Globus pallidus (tissue), 1 donor: ENCODE data around the gene HOXB4.

Source experiments
- DNase-seq: peaks from one replicate; pipeline ENCODE4 v3.0.0-alpha.2; 2015; ENCODE audit warnings: low spot score

HOXB4 gene

DNA sequence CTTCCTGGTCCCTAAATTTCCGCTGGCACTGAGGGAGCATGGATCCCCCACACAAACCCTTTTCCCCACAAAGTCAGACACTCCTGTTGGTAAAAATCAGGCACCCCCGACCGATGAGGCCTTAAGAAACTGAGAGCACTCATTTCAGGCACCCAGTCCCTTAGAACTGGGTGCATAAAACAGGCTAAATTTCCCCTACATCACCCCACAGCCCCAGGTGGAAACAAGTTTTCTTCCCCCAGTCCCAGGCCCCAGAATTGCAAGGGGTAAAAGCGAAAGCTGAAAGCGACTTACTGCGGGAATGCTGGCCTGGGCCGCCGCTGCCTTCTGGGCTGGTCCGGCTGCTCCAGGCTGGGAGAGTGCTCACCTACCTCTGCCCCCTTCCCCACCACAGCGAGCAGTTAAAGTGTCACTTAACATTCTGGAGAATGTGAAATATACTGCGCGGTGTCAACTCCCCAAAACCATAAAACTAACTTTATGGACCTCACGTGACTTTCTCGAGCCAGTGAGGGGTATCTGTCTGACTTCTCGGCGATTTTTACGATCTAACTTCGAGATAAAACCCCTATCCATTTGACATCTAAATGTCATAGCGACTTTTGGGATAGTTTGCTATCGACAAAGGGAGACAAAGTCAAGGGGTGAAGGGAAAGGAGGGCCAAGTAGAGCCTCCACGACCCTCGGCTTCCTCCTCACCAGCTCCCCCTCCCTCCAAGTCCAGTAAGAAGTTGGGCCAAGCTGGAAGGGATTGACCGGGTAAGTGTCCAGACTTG, 11.9 kb upstream of the HOXB4 start, which contains the start of gene HOXB3:
Gene HOXB3, minus strand, starts transcription at position 411 of the 776 bp plus-strand sequence. CDS start 37,767 bp downstream, outside the sequence.
- no peak for DNase-seq

GRCh38 chr17:48589060-48589830, 11.1 kb upstream of the HOXB4 start:
- no peak for DNase-seq

DNA sequence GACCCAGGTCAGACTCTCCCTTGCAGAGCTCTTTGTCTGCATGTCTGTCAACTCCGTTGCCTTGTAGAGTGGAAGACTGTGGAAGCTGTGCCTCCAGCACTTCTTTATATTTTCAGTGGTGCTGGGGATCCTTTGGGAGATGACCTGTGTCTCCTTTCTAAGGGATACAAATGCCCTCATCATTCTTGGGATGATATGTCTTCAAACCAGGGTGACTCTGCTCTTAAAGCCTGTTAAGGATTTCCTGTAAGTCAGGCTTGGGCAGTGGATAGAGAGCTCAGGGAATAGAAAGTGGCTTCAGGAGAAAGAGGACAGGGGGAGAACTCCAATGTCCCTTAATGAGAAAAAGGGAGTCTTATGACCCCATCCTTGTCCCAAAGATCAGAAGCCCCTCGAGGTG, 10.4 kb upstream of the HOXB4 start:
- no peak for DNase-seq

GRCh38 chr17:48588074-48588415, 9.9 kb upstream of the HOXB4 start:
- DNase-seq = no peak

DNA sequence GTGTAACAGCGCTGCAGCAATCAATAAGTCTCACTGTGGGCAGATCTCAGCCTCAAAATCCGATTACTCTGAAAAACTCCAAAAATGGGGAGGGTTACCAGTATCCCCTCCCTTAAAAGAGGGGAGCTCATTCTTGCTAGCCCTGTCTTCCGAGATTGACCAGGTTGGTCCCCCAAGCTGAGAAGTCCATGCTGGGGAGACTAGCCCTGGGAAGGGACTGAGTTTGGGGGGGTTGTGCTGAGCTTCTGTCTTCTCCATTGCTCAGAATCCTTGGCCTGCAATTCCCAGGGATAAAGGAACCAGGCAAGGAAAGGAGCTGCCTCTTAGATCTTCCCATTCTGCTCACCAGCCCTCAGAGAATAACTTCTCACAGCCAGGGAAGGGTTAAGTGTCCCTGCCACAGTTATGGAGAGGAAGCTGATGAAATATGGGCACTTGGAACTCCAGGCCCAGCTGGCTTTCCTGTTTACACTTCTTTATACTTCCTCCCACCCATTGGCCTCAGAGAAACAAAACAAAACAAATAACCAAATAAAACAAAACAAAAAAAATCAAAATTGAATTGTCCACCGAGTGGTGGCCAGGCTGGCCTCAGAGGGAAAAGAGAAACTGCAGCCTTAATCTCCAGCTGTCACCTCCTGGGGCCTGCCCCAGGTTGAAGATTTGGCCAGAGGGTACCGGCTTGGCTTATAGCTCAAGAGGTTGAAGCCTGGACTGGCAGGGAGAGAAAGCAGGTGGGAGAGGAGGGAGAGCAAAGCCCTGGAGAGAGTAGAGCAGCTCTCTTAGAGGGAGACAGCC, 9.3 kb upstream of the HOXB4 start:
- DNase-seq = no peak

- no peak for DNase-seq
Observed at GRCh38 chr17:48586355-48587258, 8.5 kb upstream of the HOXB4 start.

- no peak for DNase-seq
Observed at GRCh38 chr17:48584223-48584741, 6.1 kb upstream of the HOXB4 start.

DNA sequence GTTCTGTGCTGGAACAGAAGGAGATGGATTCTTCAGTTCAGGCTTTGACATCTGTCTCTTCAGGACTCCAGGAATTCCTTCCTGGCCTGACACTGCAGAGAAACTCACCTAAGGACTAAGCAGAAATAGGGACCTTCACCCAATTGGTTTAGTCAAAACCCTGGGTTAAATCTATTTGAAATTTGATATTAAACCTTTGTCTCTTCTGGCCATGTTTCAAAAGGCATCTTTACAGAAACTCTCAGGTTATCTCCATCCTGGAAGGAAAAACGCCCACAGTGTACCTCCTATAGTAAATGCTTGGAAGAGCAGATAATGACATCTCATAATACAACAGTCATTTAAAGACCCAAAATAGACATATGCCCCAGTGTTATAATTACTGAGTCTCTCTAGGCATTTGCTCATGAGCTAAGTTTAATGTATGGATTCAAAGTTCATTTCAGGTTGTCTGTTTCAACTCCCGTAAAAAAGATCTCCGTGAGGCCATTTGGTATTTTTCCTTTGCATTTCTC, 5.6 kb upstream of the HOXB4 start:
- no peak for DNase-seq

GRCh38 chr17:48582750-48583069, 4.6 kb upstream of the HOXB4 start:
- no peak for DNase-seq

DNA sequence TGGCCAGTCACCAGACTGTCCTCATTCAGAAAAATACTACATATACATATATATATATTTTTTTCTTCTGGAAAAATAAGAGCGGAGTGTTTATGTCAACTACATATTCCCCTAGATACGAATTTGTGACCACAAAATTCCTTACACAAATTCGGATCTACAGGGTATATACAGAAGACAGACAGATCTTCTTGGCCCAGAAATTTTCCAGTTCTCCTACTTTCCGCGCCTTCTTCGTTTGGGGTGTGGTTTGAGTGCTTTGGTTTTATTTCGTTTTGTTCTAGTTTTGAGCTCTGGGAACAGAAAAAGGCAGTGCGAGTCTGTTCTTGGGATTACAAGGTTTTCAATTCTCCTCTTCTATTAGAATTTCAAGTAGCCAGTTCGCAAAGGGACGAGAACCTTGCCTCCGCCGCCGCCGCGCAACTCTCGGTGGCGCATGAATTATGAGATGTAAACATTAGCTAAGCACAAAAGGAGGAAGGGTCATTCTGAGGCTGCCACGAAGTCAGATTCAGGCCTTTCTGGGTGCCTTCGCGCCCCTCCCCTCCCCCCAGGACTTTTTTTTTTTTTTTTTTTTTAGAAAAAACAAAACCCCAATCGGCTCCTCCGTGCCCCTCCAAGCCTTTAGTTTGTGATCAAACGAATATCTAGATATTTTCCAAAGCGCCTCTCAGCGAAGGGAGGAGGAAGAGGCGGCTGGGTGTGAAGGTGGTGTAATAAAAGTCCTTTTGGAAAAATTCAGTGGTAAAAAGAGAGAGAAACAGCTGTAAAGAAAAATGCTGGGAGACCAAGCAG, 1.8 kb upstream of the HOXB4 start:
- DNase-seq = no peak

DNA sequence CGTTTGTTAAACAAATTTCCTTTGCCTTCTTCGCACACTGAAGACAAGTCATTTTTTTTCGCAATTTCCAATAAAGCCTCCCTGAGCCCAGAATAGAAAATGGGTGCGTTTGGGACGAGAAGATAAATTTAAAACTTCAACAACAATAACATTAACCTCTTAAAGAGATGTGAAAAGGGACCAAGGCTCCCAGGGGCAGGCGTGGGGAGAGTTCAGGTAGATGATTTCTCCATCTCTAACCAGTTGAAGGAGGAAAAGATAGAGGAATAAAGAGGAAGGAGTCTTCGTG, 1.3 kb upstream of the HOXB4 start:
- DNase-seq = no peak

DNA sequence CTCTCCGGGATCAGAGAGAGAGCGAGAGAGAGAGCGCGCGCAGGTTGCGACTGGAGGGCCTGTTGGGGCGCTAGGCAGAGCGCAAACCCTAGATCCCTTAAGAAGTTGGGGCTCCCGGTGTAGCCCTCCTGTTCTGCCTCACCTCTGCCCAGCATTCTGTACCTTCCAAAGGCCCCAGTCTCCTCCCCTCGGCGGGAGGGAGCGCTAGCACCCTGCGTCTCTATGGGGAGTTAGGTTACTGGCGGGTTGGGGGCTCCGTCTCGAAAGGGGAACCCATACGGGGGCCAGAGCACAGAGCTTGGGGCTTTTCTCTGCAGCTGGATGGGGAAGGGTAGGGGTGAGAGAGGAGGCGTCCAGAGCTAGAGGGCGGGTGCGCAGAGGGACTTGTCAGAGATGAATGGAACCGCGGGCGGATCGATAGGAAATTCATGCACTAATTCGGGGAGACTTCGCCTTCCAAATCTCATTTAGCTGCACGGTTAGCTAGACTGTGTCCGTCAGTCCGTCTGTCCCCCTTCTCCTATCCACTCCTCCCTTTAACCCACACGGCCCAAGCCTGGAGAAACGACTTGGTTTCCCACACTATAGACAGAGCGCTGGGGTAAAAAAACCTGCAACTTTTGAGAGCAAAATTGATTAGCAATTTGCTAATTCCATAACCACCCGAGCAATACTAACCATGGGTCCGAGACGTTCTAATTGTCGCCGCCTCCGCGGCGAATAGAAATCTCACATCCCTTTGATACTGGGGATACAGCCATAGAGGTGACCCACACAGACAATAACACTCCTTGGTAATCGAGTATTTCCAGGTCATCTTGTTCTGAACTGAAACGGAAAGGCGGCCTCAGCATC, 693 bp upstream of the HOXB4 start:
- no peak for DNase-seq

DNA sequence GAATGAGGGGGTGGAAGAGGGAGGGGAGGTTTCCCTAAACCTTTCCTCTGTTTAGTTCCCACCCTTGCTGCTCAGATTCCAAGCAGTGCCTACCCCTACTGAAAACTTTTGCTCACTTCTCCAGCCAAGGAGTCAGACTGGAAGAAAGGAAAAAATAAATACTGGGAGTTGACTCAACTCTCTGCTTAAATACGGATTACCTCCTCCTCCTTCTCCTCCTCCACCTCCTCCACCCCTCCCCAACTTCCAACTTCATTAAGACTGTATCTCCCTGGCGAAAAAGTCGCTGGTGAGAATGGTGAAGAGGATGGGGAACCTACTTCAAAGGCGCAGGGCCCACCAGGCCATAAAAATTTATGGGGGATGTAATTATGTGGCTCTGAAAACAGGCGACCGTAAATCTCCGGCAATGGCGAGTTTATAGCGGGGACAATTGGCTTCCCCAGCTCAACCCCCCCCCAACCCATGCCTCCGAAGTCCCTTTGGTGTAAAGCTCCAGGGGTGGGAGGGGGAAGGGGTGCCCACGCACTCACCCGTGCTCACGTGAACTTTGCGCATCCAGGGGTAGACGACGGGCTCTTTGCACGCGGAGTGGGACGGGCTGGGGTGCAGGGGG, 712 bp downstream of the HOXB4 start:
- DNase-seq = no peak

DNA sequence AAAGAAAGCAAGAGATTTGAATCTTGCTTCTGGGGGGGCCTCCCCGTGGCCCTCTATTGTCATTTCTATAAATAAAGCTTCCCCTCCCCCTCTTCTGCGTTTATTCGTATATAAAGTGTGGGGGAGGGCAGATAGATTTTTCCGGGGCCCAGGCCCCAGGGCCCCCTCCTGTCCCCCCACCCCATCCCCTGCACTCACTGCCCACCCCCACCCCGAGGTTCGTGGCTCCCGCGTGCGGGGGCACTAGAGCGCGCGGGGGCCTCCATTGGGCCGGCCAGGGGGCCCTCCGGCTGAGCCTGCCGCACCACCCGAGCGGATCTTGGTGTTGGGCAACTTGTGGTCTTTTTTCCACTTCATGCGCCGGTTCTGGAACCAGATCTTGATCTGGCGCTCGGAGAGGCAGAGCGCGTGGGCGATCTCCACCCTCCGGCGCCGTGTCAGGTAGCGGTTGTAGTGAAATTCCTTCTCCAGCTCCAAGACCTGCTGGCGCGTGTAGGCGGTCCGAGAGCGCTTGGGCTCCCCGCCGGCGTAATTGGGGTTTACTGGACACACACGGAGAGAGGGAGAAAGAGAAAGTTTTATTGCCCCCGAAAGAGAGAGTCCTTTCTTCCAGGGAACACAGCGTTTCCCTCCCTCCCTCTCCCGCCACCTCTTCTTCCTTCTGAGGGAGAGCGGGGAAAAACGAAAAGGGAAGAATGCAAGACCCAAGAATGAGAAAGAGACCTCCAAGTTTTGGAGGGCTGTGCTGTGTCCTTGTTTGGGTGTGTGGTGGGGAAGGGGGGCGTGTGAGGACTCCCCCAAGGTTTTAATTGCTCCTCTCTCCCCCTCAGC, 1.5 kb downstream of the HOXB4 start:
- DNase-seq = no peak

DNA sequence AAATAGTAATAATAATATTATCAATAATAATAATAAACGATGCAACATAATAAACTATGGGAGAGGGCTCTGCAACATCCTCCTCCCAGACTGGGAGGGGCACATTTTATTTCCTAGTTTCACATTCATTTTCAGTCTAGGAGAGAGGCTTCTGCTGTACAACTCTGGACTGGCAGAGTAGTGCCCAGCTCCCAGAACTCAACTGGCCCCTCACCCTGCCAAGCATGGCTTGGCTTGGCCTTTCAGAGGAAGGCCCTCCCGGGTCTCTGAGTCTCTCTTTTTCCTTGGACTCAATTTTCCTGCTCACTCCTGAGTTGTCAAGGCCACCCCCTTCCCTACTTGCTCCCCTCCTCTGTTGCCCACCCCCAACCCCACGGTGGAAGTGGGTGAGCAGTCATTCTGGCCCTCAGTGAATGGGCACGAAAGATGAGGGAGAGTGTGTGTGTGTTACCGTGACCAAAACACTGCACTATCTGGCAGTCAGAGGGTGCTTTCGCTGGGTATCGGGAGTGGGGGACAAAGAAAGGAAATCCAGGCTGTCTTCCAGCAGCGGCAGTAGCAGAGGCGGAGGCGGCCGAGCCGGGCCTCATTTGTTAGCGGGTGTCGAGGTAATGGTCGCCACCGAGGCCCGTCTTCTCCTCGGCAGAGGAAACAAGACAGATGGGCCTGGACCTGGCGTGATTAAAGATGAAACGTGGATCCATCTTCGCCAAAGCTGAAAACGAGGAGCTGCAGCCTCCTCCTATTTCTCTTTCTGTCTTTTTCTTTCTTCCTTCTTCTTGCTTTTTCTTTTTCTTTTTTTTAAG, 2.3 kb downstream of the HOXB4 start:
- no peak for DNase-seq

DNA sequence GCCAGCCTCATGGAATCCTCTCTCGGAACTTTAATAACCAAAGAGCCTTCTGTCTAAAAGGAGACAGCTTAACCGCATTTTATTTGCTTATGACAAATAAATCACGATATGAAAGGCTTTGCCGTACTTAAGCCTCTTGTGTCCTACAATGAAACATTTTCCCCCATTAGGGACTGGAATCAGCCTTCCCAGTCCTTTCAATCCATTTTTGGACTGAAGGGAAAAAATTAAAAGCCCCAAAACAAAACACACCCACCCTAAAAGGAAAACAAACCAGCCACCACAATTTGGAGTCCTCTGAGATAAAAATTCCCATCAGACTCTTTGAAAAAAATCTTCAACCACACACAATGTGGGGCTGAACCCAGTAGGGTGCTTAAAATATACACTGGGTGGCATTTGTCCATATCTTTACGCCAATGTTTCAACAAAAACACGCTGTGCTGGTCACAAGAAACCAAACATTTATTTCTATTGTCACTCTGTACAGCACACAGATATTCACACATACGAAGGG, 3.0 kb downstream of the HOXB4 start:
- no peak for DNase-seq

GRCh38 chr17:48574505-48575065, 3.6 kb downstream of the HOXB4 start:
- DNase-seq = no peak
